ENCODE measurements around the gene ADAMTS19. TPM values are rescaled to one million over a fixed set of nuclear protein-coding genes. Genes with fewer than 3 reads are reported as not detected.
A peak's percentile ranks its signal among the peaks of the same experiment; 100 is the strongest.

Gene ADAMTS19
- total and polyA plus RNA-seq, 2 of the 8 experiments (the other 6 are each of a cell fraction or from before 2014, with no cell fraction given), result 17.3 to 28.8 TPM

DNA sequence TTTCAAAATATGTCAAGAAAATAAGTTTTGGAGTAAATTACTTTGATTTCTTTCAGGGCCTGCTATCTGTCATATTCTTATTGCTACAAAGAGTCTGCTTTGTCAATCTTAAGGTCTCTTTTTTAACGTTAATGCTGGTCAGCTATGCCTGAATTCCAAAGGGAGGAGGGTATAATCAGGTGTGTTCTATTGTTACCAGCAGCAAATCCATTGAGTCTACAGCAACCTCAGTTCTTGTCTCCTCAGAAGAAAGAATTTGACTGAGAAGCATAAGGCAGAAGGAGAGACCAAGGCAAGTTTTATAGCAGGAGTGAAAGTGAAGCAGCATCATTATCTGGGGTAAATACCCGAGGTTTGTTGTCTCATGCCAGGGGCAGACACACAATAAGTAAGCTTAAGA, 264.1 kb downstream of the ADAMTS19 start:
- 11% methylated on average over 2 of the region's 2 CpGs; no CpG with 5 or more reads in 1 of the 2 experiments for WGBS, 2 experiments (ENCODE audit: extremely low coverage in 1 of 2, insufficient coverage in 1 of 2, insufficient read length in 1 of 2, insufficient replicate concordance in 2 of 2, low coverage in 1 of 2, low lambda C conversion rate in 2 of 2, missing lambda C conversion rate in 1 of 2)
- H3K4me2 ChIP-seq (ENCODE audit: insufficient read depth in 1 of 2, low read depth in 2 of 2, low read length in 2 of 2), result peak overlapping the region; percentile 34 to 52
- POLR2A ChIA-PET (ENCODE audit: partially characterized antibody), result interaction anchor here (1.5 to 2.0 kb wide), 2 partner anchors 29 to 263 kb away, joined by 3 to 6 read pairs; no protein-coding TSS in a partner anchor

More for the DNA sequence above, 264.1 kb downstream of the ADAMTS19 start:
- H3K4me3 ChIP-seq (ENCODE audit: extremely low read depth in 1 of 4, insufficient read depth in 2 of 4, low read depth in 3 of 4, low read length in 4 of 4), result peak overlapping the region in 1 of 4 experiments; percentile 33; a peak in 1 of 8 replicates
- no peak overlapping the region for H2AK5ac ChIP-seq (ENCODE audit: low read depth, low read length)
- DNase-seq (ENCODE audit: low read depth in 1 of 2, low spot score in 2 of 2) (no peak), FAIRE-seq (peak; percentile 72)
- H2BK120ac ChIP-seq (replicated peaks; ENCODE audit: low read depth, low read length), result no peak overlapping the region
- peaks cover 2 to 21% (median 11%) of the 10 kb centered on the region in 4 experiments; a peak in 6 of 7 replicates for H3K4me1 ChIP-seq (replicated peaks in 1 of 4; ENCODE audit: control insufficient read depth in 3 of 4, insufficient read depth in 4 of 4, low read length in 3 of 4)
- no peak overlapping the region for H2BK12ac ChIP-seq (ENCODE audit: low read depth, low read length)
- H3K9me3 ChIP-seq (ENCODE audit: insufficient read depth in 2 of 2, low read depth in 1 of 2, low read length in 1 of 2), result no peaks in the 10 kb centered on the region; a peak in 1 of 4 replicates
- H2AFZ ChIP-seq (ENCODE audit: low read length), result no peak overlapping the region
- no peaks in the 10 kb centered on the region for H3K79me1 ChIP-seq (ENCODE audit: low read depth, low read length)
- H3K9ac ChIP-seq (replicated peaks in 1 of 4; ENCODE audit: extremely low read depth in 1 of 4, low read depth in 3 of 4, low read length in 3 of 4), result no peak overlapping the region
- peak overlapping the region; percentile 78 for H3K18ac ChIP-seq (ENCODE audit: extremely low read depth, low read length)
- peaks cover 0 to 8% (median 2%) of the 10 kb centered on the region in 4 experiments; a peak in 2 of 8 replicates for H3K36me3 ChIP-seq (ENCODE audit: control insufficient read depth in 2 of 4, insufficient read depth in 4 of 4, low read length in 3 of 4)
- no peak overlapping the region for H3K56ac ChIP-seq (replicated peaks; ENCODE audit: insufficient read length, low read depth, low read length)
- no peaks in the 10 kb centered on the region for H3K23me2 ChIP-seq (ENCODE audit: low read depth, low read length)
- peak overlapping the region; percentile 48; the same call in 1 of the 2 replicates for H3K27ac ChIP-seq (ENCODE audit: low read depth, low read length)
- TF ChIP-seq ASH2L (IDR thresholded peaks at IDR 0.05; ENCODE audit: low read length), result peak; percentile 33
- peak in 1 of 2 experiments; percentile 49; a peak in 1 of 4 replicates for TF ChIP-seq HDAC2 (IDR thresholded peaks at IDR 0.05; ENCODE audit: borderline replicate concordance in 1 of 2, low read depth in 2 of 2, low read length in 2 of 2)
- peak; percentile 84 for TF ChIP-seq TEAD4 (IDR thresholded peaks at IDR 0.05; ENCODE audit: low read depth, low read length)
- no peak for TF ChIP-seq CTBP2 (IDR thresholded peaks at IDR 0.05; ENCODE audit: borderline replicate concordance, insufficient read depth, insufficient read length, low read length)
- H4K5ac ChIP-seq (ENCODE audit: insufficient read length, low read depth, low read length), result no peak overlapping the region
- H3K14ac ChIP-seq (ENCODE audit: insufficient read length), result no peak overlapping the region
- no peaks in the 10 kb centered on the region for H3K79me2 ChIP-seq (ENCODE audit: control insufficient read depth in 1 of 2, insufficient read depth in 2 of 2, low read length in 2 of 2)
- no peak overlapping the region for H4K91ac ChIP-seq (replicated peaks; ENCODE audit: insufficient read length, low read length)
- H3K23ac ChIP-seq (ENCODE audit: insufficient read length), result no peak overlapping the region
- peak overlapping the region; percentile 26; the same call in 1 of the 2 replicates for H2BK20ac ChIP-seq (ENCODE audit: low read length)
- H2BK15ac ChIP-seq (ENCODE audit: low read length), result no peak overlapping the region
- CTCF ChIA-PET (ENCODE audit: partially characterized antibody), result interaction anchor here (0.5 to 1.5 kb wide), 2 partner anchors 60 to 63 kb away, joined by 3 to 4 read pairs; no protein-coding TSS in a partner anchor
- H4K20me1 ChIP-seq (replicated peaks in 1 of 2; ENCODE audit: control insufficient read depth in 1 of 2, insufficient read depth in 2 of 2, low read length in 2 of 2), result no peaks in the 10 kb centered on the region
- H4K8ac ChIP-seq (ENCODE audit: extremely low read depth, insufficient read depth, low read length), result no peak overlapping the region
- no peak overlapping the region for H3K4ac ChIP-seq (replicated peaks; ENCODE audit: insufficient read length, low read depth, low read length)
- peak overlapping the region; percentile 84; the same call in 1 of the 2 replicates for H2BK5ac ChIP-seq (ENCODE audit: low read depth, low read length)
- H3K27me3 ChIP-seq (replicated peaks in 1 of 4; ENCODE audit: control insufficient read depth in 3 of 4, extremely low read depth in 1 of 4, insufficient read depth in 3 of 4, low read length in 3 of 4), result no peaks in the 10 kb centered on the region
